H1 (cell line): ENCODE results near the gene GRID1. TPM values are rescaled to one million over a fixed set of nuclear protein-coding genes. Genes with fewer than 3 reads are reported as not detected.

Experiments
- CTCF ChIA-PET: fragments of 300-600 bp; sonication (Branson Sonifier 250); formaldehyde crosslinking; loops from one replicate; lab custom pipeline; 2021; ENCODE audit not compliant: partially characterized antibody; lab: Charles Lee
- POLR2A ChIA-PET: fragments of 300-600 bp; sonication (Branson Sonifier 250); formaldehyde crosslinking; loops from one replicate; lab custom pipeline; 2021; ENCODE audit warnings: inconsistent platforms; ENCODE audit not compliant: partially characterized antibody; lab: Charles Lee
- DNase-seq, 2 experiments: peaks; one replicate each; pipeline versions ENCODE4 v3.0.0 to v3.0.0-alpha.2; 2010 to 2022; ENCODE audit warnings: low spot score in 2 of 2, low read depth in 1 of 2, mixed read lengths in 1 of 2
- FAIRE-seq: peaks from 2 replicates; lab custom pipeline; 2011; peaks lifted over from hg19 to GRCh38; lab: Jason Lieb, UNC
- H2AFZ ChIP-seq: 2 replicates; pipeline ENCODE4 v1.8.1; 2012; ENCODE audit warnings: low read length, inconsistent platforms
- H2AK5ac ChIP-seq: 2 replicates; pipeline ENCODE4 v1.6.1; 2013; ENCODE audit warnings: low read depth, low read length
- H2BK120ac ChIP-seq: replicated peaks from 2 replicates; pipeline ENCODE3; 2013; ENCODE audit warnings: low read depth, low read length, inconsistent platforms
- H2BK12ac ChIP-seq: 2 replicates; pipeline ENCODE4 v1.6.1; 2013; ENCODE audit warnings: low read depth, low read length
- H2BK15ac ChIP-seq: 2 replicates; pipeline ENCODE4 v1.6.1; 2013; ENCODE audit warnings: low read length
- H2BK20ac ChIP-seq: 2 replicates; pipeline ENCODE4 v1.6.1; 2013; ENCODE audit warnings: low read length
- H2BK5ac ChIP-seq: 2 replicates; pipeline ENCODE4 v1.6.1; 2013; ENCODE audit warnings: low read depth, low read length
- H3K14ac ChIP-seq: 2 replicates; pipeline ENCODE4 v1.6.1; 2013; ENCODE audit warnings: inconsistent platforms; ENCODE audit not compliant: insufficient read length
- H3K18ac ChIP-seq: 2 replicates; pipeline ENCODE4 v1.6.1; 2013; ENCODE audit warnings: low read length; ENCODE audit errors: extremely low read depth
- H3K23ac ChIP-seq: 2 replicates; pipeline ENCODE4 v1.6.1; 2013; ENCODE audit warnings: inconsistent platforms; ENCODE audit not compliant: insufficient read length
- H3K23me2 ChIP-seq: 2 replicates; pipeline ENCODE4 v1.6.1; 2013; ENCODE audit warnings: low read depth, low read length
- H3K27ac ChIP-seq: 2 replicates; pipeline ENCODE4 v1.6.1; 2011; ENCODE audit warnings: low read depth, low read length, inconsistent platforms
- H3K27me3 ChIP-seq, 4 experiments: replicated peaks in 1 of 4; 1 replicate in 1 of 4; 2 replicates in 3 of 4; pipeline versions ENCODE4 v1.6.1 to v1.8.1; 2011 to 2013; ENCODE audit warnings: low read length in 3 of 4, mild to moderate bottlenecking in 3 of 4, inconsistent platforms in 2 of 4, mixed read lengths in 2 of 4, moderate library complexity in 1 of 4; ENCODE audit not compliant: control insufficient read depth in 3 of 4, insufficient read depth in 3 of 4; ENCODE audit errors: extremely low read depth in 1 of 4
- H3K36me3 ChIP-seq, 4 experiments: 2 replicates each; pipeline versions ENCODE4 v1.6.1 to v1.8.1; 2011 to 2013; ENCODE audit warnings: mild to moderate bottlenecking in 4 of 4, low read length in 3 of 4, moderate library complexity in 2 of 4, control low read depth in 1 of 4, inconsistent platforms in 1 of 4; ENCODE audit not compliant: insufficient read depth in 4 of 4, control insufficient read depth in 2 of 4
- H3K4ac ChIP-seq: replicated peaks from 2 replicates; pipeline ENCODE3; 2013; ENCODE audit warnings: low read length, low read depth, mixed read lengths, inconsistent platforms; ENCODE audit not compliant: insufficient read length
- H3K4me1 ChIP-seq, 4 experiments: replicated peaks in 1 of 4; 1 replicate in 1 of 4; 2 replicates in 3 of 4; pipeline versions ENCODE4 v1.6.1 to v1.8.1; 2011 to 2013; ENCODE audit warnings: low read length in 3 of 4, inconsistent platforms in 2 of 4, mixed read lengths in 1 of 4; ENCODE audit not compliant: insufficient read depth in 4 of 4, control insufficient read depth in 3 of 4
- H3K4me2 ChIP-seq, 2 experiments: 2 replicates each; pipeline versions ENCODE4 v1.6.1 to v1.8.1; 2011 to 2013; ENCODE audit warnings: low read depth in 2 of 2, low read length in 2 of 2, control low read depth in 1 of 2, inconsistent platforms in 1 of 2, mild to moderate bottlenecking in 1 of 2; ENCODE audit not compliant: insufficient read depth in 1 of 2
- H3K4me3 ChIP-seq, 4 experiments: fragments of 200-600, 300-600 bp in 1 of 4; sonication (generic), shearing (Covaris generic), sonication (Bioruptor Twin) in 1 of 4; 2 replicates each; pipeline versions ENCODE4 v1.5.1 to v1.8.1; 2011 to 2016; ENCODE audit warnings: low read length in 4 of 4, low read depth in 3 of 4, control low read depth in 2 of 4, inconsistent platforms in 2 of 4, mild to moderate bottlenecking in 2 of 4, mixed read lengths in 1 of 4, moderate library complexity in 1 of 4; ENCODE audit not compliant: insufficient read depth in 2 of 4; ENCODE audit errors: extremely low read depth in 1 of 4
- H3K56ac ChIP-seq: replicated peaks from 2 replicates; pipeline ENCODE3; 2013; ENCODE audit warnings: low read depth, mild to moderate bottlenecking, mixed read lengths, low read length, inconsistent platforms; ENCODE audit not compliant: insufficient read length
- H3K79me1 ChIP-seq: 2 replicates; pipeline ENCODE4 v1.6.1; 2013; ENCODE audit warnings: low read depth, low read length, control low read depth
- H3K79me2 ChIP-seq, 2 experiments: 2 replicates each; pipeline versions ENCODE4 v1.6.1 to v1.8.1; 2012 to 2013; ENCODE audit warnings: low read length in 2 of 2, mild to moderate bottlenecking in 2 of 2, inconsistent platforms in 1 of 2; ENCODE audit not compliant: insufficient read depth in 2 of 2, control insufficient read depth in 1 of 2
- H3K9ac ChIP-seq, 4 experiments: replicated peaks in 1 of 4; 1 replicate in 1 of 4; 2 replicates in 3 of 4; pipeline versions ENCODE4 v1.6.1 to v1.8.1; 2011 to 2013; ENCODE audit warnings: low read depth in 3 of 4, low read length in 3 of 4, control low read depth in 2 of 4, mild to moderate bottlenecking in 2 of 4, moderate library complexity in 2 of 4, inconsistent platforms in 1 of 4; ENCODE audit errors: extremely low read depth in 1 of 4
- H3K9me3 ChIP-seq, 2 experiments: 2 replicates each; pipeline versions ENCODE4 v1.6.1 to v1.8.1; 2012 to 2013; ENCODE audit warnings: mild to moderate bottlenecking in 2 of 2, moderate library complexity in 2 of 2, control low read depth in 1 of 2, inconsistent platforms in 1 of 2, low read depth in 1 of 2, low read length in 1 of 2, mixed read lengths in 1 of 2; ENCODE audit not compliant: insufficient read depth in 2 of 2
- H4K20me1 ChIP-seq, 2 experiments: replicated peaks in 1 of 2; 2 replicates each; pipeline versions ENCODE3 to v1.8.1; 2011 to 2013; ENCODE audit warnings: inconsistent platforms in 2 of 2, low read length in 2 of 2, mild to moderate bottlenecking in 1 of 2; ENCODE audit not compliant: insufficient read depth in 2 of 2, control insufficient read depth in 1 of 2
- H4K5ac ChIP-seq: 2 replicates; pipeline ENCODE4 v1.6.1; 2013; ENCODE audit warnings: low read length, low read depth, mixed read lengths, inconsistent platforms; ENCODE audit not compliant: insufficient read length
- H4K8ac ChIP-seq: 2 replicates; pipeline ENCODE4 v1.8.0; 2013; ENCODE audit warnings: mild to moderate bottlenecking, moderate library complexity, low read length, inconsistent platforms; ENCODE audit not compliant: insufficient read depth; ENCODE audit errors: extremely low read depth
- H4K91ac ChIP-seq: replicated peaks from 2 replicates; pipeline ENCODE3; 2013; ENCODE audit warnings: low read length, mixed read lengths, inconsistent platforms; ENCODE audit not compliant: insufficient read length
- GABPA ChIP-seq: IDR thresholded peaks from 2 replicates; pipeline ENCODE4 v1.6.1; 2011; ENCODE audit warnings: mild to moderate bottlenecking, low read length, moderate library complexity, borderline replicate concordance; ENCODE audit not compliant: insufficient read depth
- WGBS, 2 experiments: shearing (Covaris generic) in 1 of 2; methylation state at CpG; one replicate each; pipeline versions ENCODE4 v1.1.6 to v1.1.7; 2013 to 2015; ENCODE audit warnings: low lambda C conversion rate in 2 of 2, mixed read lengths in 2 of 2, inconsistent platforms in 1 of 2, low coverage in 1 of 2, missing lambda C conversion rate in 1 of 2; ENCODE audit not compliant: insufficient replicate concordance in 2 of 2, insufficient coverage in 1 of 2, insufficient read length in 1 of 2; ENCODE audit errors: extremely low coverage in 1 of 2, missing lambda C conversion rate in 1 of 2; 5-methylcytosine and 5-hydroxymethylcytosine counted together
- polyA plus RNA-seq, 7 experiments: library from polyadenylated mRNA; depleted of rRNA in 3 of 7; stranded (reverse) in 5 of 7; unstranded in 2 of 7; fragments of >200 nt in 5 of 7; fragments of 200-250 nt in 2 of 7; gene quantifications; 1 replicate in 5 of 7; 2 replicates in 1 of 7; 4 replicates in 1 of 7; pipeline versions ENCODE4 v1.2.1 to v1.2.3, GENCODE V29; 2011 to 2013; ENCODE audit warnings: missing spikeins in 2 of 7, mixed read lengths in 2 of 7
- total RNA-seq: library from RNA; stranded (reverse); fragmentation: NEBNext Ultra II Directional; extraction: Animal tissue kit (Norgen Biotek cat#: 25700); gene quantifications from 2 replicates; pipeline ENCODE4 v1.2.1, GENCODE V29; 2021
- TF ChIP-seq, protein P1 (sequence below): IDR thresholded peaks from 2 replicates; pipeline ENCODE4 v1.6.1; 2012; ENCODE audit warnings: inconsistent platforms

GRID1 gene
- total and polyA plus RNA-seq, 2 of the 8 experiments (the other 6 are each of a cell fraction or from before 2014, with no cell fraction given) = 0.22 to 0.30 TPM

GRCh38 chr10:86263209-86263608, 103.4 kb downstream of the GRID1 start:
- Histone ChIP-seq H2BK20ac (no peak overlapping the region), H3K27ac (no peak overlapping the region), H3K79me1 (no peaks in the 10 kb centered on the region; the same call in 1 of the 2 replicates), H3K4me2 (peak overlapping the region in 1 of 2 experiments; percentile 21; a peak in 2 of 4 replicates), H3K18ac (no peak overlapping the region), H4K91ac (no peak overlapping the region), H3K23me2 (no peaks in the 10 kb centered on the region; the same call in 1 of the 2 replicates), H3K36me3 (no peaks in the 10 kb centered on the region), H2BK12ac (no peak overlapping the region), H3K79me2 (no peaks in the 10 kb centered on the region), H3K4ac (no peak overlapping the region), H3K27me3 (peaks cover 0 to 10% (median 4%) of the 10 kb centered on the region in 4 experiments; a peak in 5 of 7 replicates), H3K56ac (no peak overlapping the region), H4K8ac (no peak overlapping the region), H3K9ac (no peak overlapping the region), H2BK5ac (no peak overlapping the region), H2AK5ac (no peak overlapping the region), H2BK15ac (no peak overlapping the region), H3K14ac (no peak overlapping the region), H3K4me1 (peaks cover 0 to 15% (median 7%) of the 10 kb centered on the region in 4 experiments; a peak in 6 of 7 replicates), H2AFZ (0 out of 2 replicates have a peak overlapping the region, but pooled peaks have one; percentile 39), H4K20me1 (no peaks in the 10 kb centered on the region)
- DNase-seq = peak in 1 of 2 experiments; percentile 50
- no peak for FAIRE-seq
- 82% methylated on average over 27 of the region's 27 CpGs; no CpG with 5 or more reads in 1 of the 2 experiments for WGBS, 2 experiments
- CTCF ChIA-PET = interaction anchor here (0.9 to 15.7 kb wide), 14 partner anchors 10 to 120 kb away, joined by 3 to 137 read pairs (median 6); no protein-coding TSS in a partner anchor
- TF ChIP-seq, protein P1, sequence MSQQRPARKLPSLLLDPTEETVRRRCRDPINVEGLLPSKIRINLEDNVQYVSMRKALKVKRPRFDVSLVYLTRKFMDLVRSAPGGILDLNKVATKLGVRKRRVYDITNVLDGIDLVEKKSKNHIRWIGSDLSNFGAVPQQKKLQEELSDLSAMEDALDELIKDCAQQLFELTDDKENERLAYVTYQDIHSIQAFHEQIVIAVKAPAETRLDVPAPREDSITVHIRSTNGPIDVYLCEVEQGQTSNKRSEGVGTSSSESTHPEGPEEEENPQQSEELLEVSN = peak; percentile 25; the same call in 1 of the 2 replicates
- no peak for TF ChIP-seq GABPA
- TF ChIP-seq, all 59 proteins: peak for 1
- Histone ChIP-seq H3K9me3 (no peaks in the 10 kb centered on the region), H4K5ac (no peak overlapping the region), H3K4me3 (no peak overlapping the region), H2BK120ac (no peak overlapping the region), H3K23ac (no peak overlapping the region)
- POLR2A ChIA-PET = interaction anchor here (1.6 to 1.9 kb wide), 2 partner anchors 10 to 127 kb away, joined by 3 to 7 read pairs; no protein-coding TSS in a partner anchor
